GM21529 (cell line): ENCODE results near the gene ATP10D.
A peak's percentile ranks its signal among the peaks of the same experiment; 100 is the strongest.

ENCODE experiments used
- ATAC-seq: cut with Tn5 transposase; IDR thresholded peaks from one replicate; pipeline ENCODE4 v1.9.1; 2021; ENCODE audit not compliant: unreplicated experiment

ATP10D gene

DNA sequence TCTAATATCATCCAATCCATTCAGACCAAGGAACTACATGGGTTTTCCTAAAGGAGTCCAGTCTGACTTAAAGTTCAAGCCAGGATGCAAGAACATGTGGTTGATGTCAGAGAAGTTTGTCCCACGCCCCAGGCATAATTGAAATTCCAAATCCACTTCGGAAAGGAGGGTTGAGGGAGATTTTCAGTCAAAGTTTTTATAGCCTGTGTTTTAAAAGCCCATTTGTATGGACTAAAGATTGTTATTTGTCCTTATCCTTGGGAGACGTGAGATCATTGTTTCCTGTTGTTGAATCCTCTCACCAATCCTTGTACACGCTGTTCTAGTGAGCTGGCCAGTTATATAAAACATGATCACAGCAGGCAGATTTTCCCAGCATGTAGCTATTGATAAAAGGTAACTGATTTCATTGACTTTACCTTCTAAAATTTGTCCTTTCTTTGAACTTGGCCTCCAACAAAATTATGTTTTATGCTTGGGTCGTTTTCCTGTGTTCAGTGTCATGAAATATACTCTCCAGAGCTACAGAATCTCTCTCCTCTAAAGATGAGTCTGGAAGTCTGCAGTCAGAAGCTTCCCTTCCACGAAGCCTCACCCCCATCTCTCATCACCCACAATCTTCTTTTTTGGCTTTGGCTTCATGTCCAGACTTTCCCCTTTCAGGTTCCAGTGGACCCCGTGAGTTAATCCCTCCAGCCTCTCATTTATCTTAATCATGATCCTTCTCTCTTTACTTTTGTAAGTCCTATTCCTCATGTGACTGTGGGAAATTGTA is 92.9 kb downstream of the ATP10D start:
- ATAC-seq = no peak

DNA sequence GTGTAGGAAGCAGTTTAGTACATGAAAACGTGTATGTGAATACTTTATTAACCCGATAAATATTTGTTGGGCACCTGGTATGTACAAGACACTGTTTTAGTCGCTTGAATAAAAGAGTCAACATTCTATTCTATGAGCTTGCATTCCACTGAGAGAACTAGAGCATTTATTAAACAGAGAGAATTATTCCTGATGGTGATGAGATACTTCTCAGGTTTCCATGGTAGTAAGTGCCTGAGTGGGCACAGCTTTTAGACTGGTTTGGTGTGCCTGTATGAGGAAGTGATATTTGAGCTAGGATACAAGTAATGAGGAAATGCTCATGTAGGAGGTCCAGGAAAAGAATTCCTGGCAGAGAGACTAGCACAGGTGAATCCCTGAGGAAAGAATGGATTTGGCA is 94.2 kb downstream of the ATP10D start:
- ATAC-seq = no peak

DNA sequence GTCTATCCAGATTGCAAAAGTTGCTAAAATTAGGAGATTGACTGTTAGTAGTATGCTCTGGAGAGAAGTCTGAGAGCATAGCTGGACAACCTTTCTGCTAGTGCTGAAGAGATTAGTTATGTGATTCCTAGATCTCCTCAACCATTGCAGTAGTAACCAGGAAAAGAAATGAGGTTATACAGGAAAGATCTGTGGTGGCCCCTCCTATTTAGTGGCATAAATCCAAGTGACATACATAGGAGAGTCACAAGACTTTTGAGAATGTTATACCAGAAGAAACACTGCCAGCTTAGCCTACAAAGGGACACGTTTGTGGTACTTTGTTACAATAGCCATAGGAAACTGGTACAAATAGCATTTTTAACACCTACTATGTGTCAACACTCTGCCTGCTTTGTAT is 105.2 kb downstream of the ATP10D start:
- ATAC-seq = no peak

DNA sequence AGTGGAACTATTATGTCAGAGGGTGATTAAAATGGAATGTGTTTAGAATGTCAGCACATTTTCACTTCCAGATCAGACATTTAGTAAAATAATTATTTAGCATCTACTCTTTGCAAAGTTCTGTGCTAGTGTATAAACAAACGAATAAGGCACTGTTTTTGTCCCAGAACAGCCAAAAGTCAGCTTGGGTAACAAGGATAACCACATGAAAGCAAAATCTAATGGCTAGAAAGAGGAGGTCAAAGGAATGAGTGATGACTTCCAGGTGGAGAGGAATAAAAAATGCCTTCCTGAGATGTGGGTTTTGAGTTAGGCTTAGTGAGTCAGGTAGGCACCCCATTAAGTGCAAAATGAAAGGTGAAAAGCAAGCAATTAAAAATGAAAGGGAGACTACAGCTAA is 112.6 kb downstream of the ATP10D start:
- no peak for ATAC-seq

DNA sequence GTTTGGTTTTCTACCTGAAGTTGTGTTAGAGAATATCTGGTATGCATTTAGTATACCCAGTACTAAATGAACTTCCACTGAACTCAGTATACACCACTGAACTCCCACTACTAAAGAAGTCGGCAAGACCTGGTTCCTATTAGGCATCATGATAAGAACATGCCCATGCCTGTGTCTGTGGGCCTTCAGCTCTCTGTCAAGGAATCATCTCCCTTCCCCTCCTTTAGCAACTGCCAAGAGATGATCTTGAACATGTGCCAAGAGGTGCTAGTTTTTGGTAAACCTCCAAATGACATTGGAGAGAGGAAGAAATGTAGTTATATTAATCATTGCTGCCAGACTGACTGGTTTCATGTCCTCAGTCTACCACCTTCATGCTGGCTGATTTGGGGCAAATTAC is 113.2 kb downstream of the ATP10D start:
- no peak for ATAC-seq

DNA sequence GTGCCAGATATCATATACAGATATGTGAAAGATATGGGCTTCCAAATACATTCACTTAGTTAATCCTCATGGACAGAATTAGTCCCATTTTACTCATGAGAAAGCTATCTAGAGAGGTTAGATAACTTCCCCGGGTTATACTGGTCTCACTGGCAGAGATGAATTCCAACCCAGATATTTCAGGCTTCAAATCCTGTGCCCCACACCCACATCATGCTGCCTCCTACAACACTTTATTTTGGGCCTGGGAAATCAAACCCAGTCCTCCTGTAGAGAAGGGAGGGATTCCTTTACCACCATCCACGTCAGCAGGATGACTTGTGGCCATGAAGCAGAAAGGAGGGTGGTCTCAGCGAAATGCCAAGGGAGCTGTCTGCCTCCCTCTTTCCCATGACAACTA is 113.8 kb downstream of the ATP10D start:
- no peak for ATAC-seq

DNA sequence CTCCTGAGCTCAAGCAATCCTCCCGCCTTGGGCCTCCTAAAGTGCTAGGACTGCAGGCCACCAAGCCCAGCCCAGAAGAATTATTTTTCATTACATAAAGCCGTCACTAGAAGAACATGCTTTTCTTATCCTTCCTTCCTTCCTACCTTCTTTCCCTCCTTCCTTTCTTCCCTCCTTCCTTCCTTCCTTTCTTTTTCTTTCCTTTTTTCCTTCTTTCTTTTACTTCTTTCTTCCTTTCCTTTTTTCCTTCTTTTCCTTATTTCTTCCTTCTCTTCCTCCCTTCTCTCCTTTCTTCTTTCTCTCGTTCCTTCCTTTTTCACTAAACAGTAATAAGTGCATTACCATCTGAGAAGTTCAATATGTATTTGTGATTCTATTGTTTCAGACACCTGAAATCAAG is 121.4 kb downstream of the ATP10D start:
- no peak for ATAC-seq

DNA sequence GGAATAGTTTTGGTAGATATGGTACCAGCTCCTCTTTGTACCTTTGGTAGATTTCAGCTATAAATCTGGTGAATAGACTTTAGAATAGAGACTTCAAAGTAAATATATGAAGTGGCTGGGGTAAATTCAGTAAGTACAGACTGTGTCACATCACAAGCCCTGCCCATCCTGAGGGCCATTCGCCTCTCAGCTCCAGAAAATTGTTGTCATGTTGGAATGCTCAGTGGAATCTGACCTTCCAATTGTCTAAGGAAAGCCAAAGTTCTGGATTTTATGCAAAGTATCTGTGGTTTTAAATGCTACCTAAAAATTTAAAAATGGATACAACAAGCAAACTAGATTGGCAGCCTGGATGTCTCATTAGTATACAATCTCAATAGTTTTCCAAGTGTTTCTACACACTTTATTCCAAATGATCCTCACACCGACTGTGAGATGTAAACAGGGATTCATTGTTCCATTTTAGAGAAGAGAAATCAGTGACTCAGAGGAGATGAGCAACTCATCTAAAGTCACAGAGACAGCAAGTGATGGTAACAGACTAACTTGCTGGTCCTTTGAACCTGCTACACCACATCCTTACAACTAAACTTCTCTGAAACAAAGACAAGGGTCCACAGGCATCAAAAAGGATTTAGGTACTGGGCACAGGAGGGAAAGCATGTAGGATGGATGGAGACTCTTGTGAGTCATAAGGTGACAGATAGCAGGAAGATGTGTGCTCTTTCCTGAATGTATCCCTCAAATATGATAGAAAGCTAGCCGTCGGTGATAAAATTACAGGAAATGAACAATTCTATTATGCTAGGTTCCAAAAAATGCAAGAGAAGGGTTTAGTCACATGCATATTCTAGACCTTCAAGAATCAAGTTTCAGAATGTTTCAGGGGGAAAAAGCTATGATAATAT is 127.3 kb downstream of the ATP10D start:
- ATAC-seq = no peak

DNA sequence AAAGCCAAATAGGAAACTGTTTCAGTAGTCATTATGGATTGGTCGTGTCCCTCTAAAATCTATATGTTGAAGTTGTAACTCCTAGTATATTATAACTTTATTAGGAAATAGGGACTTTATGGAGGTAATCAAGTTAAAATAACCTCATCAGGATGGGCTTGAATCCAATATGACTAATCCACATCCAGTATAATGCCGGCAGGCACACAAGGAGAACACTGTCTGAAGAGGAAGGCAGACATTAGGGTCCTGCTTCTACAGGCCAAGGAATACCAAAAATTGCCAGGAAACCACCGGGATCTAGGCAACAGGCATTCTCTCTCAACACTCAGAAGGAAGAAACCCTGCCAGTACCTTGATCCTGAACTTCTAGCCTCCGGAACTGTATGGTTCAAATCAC is 130.3 kb downstream of the ATP10D start:
- ATAC-seq = no peak

DNA sequence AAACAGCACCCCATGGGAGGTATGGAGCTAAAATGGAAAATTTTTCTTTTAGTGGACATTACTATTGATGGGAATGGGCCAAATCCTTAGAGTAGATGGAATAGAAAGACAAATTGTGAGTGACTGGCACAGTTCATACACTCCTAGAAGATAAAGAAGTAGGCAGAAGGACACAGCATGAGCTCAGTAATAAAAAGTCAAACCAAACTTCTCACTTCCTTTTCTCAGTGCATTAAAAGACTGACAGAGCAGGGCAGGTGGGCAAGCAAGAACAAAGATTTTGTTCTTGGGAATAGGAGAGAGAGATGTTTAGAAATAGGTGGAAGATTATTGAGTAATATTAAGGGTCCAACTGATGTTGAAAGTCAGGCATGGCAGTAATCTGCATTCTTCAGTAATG is 132.5 kb downstream of the ATP10D start:
- ATAC-seq = peak; percentile 73

DNA sequence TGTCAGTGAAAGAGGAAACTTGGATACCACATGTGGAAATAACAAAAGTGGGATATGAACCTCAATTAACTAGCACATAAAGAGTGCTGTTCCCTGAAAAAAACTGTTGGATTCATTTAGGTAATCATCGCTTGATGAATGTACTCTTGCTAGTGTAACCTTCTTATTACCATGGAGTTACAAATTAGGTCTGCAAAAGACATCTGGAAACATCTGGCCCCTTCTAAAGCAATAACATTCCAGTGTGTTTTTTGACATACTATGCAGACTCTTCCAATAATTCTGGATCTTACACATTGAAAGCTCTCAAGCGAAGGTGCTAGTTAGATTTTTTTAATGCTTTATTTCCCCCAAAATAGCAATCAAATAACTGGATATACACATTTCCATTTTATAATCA is 134.6 kb downstream of the ATP10D start:
- ATAC-seq = no peak

DNA sequence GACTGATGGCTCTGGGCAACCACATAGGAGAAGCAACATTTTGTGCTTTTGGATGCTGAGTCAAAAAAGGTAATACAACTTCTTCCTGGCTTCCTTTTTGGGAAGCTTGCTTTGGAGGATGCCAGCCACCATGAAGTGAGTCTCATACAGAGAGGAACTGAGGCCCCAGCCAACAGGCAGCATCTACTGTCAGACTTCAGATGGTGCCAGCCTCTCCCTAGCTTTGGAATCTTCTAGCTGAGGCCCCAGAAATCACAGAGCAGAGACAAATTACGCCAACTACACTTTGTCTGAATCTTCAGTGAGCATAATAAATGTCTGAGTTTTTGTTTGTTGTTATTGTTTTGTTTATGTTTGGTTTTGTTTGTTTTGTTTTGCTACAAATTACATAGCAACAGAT is 136.1 kb downstream of the ATP10D start:
- no peak for ATAC-seq

DNA sequence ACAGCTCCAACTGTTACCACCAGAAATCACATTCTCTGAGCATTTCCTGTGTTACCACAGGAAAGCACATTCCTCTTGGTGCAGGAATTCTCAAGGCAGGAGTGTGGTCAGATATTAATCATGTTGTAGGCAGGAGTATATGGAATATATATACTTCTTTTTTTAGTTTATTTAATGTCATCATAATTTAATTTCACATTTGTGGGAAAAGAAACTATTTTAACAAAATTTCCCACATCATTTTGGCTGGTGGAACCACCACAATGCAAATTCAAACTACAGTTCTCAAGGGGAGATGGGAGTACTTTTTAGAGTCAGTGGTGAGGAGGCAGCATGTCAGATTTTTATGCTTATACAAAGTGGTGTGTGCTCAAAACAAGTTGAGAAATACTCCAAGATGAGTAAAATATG is 139.0 kb downstream of the ATP10D start:
- ATAC-seq = no peak

DNA sequence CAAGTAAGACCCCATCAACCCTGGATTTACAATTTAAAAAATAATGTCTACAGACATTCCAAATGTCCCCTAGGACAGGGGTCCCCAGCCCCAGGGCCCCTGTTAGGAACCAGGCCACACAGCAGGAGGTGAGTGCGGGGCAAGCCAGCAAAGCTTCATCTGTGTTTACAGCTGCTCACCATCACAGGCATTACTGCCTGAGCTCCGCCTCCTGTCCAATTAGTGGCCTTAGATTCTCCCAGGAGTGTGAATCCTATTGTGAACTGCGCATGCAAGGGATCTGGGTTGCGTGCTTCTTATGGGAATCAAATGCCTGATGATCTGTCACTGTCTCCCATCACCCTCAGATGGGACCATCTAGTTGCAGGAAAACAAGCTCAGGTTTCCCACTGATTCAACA is 146.1 kb downstream of the ATP10D start:
- ATAC-seq = no peak

DNA sequence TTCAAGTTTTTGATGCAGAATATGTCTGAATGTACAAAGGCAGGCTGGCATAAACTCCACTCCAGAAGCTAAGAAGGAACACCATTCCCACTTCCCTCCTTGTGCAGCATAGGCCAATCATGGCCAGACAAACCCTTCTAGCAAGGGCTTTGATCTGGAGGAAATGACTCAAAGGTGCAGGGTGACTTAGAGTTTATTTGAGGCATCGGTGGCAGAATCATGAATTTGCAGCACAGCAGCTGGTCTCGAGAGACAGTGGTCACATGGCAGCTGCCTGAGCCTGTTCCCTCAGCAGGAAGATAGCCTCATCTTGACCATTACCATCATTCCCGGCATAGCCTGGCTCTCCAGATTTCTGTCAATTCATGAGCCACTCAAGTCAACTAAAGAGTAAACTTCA is 154.5 kb downstream of the ATP10D start:
- ATAC-seq = no peak

DNA sequence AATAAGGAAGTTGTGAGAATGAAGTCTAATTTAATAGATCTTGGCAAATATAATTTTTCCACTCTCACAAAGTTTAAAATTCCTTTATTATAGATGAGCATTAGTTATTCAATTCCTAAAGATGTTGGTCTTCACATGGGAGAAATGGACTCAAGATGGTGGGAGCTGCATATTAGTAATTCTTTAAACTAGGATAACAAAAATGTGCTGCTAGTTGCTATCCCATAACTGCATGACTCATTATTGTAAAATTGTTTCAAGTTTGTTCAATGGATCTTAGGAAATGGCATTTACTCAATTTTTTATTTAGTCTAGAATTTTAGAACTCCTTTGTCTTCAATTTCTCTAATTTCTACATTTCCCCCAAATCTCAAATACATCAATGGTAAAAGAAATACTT is 155.8 kb downstream of the ATP10D start:
- no peak for ATAC-seq

DNA sequence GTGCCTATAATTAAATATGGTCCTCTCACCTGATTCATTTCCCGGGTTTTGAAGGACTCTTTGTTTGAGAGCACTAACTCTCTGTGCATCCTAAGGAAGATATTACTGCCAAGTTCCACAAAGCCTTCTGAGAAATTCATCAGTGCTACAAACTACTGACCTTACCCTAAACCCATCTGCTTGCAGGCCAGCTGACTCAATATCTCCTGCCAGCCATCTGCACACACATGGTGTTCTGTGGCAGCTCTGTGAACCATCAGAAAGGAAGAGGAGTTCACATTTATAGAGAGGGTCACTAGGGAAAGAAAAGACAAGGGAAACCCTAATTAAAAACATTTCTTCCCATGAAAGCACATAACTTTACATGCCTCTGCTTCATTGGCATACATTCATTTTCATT is 156.7 kb downstream of the ATP10D start:
- ATAC-seq = no peak

DNA sequence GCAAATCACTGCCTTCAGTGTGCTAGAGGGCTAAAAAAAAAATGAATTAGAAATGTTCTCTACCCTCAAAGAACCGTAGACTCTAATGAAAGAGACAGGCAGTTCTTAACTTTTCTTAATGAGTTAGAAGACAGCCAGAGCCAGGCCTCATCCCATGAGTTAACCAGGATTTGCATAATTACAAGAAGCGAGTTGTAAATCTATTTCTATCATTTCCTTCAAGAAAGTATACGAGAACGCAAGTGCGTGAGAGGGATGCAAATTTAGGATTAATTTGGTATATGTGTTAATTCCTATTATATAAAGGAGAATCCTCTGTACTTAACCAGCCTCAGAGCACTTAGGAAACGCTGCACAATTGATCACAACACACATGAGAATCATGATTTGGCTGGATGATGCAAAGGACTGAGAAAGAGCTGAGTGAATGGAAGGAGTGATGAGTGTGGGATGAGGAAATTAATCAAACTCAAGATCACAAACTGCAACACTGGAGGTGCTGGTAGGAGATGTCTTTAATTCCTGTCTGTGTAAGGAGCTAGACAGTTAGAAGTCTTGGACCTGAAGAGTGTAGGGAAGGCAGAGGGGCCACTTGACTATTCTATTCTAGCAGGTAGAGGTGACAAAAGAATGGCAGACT is 157.2 kb downstream of the ATP10D start:
- ATAC-seq = no peak
